DMS53 (cell line): ENCODE data around the gene MYO10.
"Not testable (repeated sequence)": the region's sequence is repeated elsewhere in the genome, so short reads cannot be mapped to it uniquely, and the experiment has no call there.

Source experiments
- DNase-seq: peaks from one replicate; lab custom pipeline; 2025; lab: John Stamatoyannopoulos, UW

MYO10 gene

DNA sequence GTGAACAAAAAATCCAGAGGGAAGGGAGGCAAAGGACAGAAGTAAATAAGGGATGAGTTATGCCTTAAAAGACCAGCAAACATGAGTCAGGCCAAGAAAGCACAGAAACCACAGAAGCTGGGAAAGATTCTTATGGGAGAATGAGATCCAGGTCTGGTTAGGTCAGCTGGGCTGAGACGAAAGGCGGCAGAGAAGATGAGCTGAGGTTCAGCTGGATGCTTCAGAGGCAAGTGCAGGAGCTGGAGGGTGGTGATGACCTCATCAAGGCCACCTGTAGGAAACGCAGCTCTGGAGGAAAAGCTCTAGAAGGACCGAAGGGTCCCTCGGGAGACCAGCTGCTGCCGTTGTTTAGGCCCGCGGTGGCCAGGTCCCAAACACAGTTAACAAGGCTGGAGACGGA is 152.0 kb downstream of the MYO10 start:
- no peak for DNase-seq

DNA sequence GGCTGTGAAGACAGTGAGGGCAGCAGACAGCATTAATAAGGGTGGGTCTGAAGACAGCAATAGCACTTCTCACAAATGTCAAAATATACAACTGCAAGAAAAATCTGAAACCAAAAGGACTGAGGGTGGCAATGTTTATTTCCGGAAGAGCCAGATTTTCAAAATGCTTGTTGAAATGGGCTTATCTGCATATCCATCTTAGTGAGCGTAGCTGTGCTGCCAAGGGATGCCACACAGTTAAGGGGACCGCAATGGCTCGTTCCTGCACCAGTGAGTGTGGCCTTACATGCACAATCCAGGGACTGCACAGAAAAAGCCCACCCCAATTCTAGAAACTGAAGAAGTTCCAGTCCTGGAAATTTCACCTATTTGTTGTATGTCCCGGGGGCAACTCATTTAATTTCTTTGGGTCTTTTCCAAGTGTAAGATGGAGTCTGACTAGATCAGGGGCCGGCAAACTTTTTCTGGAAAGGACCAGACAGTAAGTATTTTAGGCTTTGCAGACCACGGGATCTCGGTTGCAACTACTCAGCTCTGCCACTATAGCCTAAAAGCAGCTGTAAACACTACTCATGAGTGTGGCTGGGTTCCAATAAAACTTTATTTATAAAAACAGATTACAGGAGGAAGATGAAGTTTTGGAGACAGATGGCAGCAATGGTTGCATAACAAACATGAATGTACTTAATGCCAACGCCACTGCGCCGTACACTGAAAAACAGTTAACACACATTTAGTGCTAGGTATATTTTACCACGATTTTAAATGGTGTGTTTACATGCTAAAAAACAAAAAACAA is 154.1 kb downstream of the MYO10 start:
- no peak for DNase-seq

DNA sequence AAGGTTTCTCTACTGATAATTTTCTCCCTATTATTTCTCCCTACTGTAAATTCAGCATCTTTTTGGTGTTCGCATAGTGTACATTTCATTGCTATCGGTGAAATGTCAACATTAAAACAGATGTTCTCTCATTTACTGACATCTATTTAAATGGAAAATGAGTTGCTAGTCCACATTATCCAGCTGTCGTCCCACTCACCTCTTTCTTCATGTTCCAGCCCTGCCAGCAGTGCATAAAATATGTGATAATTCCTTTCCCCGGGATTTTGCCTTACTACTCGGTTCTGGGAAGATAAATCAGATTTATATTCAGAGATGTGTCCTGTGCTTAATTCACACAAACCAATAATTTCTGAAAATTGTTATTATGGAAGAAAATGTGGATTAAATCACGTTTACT is 155.8 kb downstream of the MYO10 start:
- DNase-seq: no peak

DNA sequence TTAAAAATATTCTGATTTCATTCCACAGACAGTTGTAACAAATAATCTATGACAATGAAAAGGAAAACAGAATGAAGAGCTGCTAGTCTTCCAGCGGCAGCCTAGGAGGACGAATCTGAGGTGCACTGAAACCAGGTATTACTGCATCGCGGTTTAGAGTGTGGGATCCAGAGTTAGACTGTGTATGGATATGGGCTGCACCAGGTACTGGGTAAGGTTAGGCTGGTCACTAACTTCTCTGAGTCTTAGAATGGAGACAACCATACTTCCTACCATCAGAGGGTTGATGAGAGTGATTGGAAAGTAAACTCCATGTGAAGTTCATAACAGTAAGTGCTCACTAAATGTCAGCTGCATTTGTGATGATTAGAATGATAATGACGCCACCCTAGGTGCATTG is 158.7 kb downstream of the MYO10 start:
- DNase-seq: no peak

DNA sequence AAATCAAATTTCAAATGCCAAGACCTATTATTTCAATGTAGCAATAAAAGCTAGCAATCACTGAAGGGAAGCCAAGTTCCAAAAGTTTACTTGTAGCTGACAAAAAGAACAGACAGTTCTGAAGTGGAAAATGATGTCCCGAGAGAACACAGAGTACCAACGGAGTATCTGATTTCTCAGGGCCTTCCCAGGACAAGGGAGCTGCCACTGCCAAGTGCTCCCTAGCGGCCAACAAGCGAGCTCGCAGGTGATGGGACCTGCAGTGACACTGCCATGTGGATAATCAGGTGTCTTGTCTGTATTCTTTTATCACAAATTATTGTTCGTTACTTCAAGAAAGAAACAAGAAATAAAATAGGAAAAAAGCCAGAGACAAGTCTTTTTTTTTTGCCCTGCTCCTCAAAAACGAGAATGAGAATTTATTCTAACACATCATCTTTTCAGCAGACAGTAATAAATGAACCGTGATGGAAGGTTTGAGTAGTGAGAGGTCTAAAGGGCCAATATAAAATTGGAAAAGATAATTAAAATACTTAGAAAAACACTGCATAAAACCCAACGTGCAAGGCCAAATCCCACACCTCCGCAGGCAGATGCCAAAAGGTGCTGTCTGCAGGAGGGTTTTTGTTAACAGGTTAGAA is 159.4 kb downstream of the MYO10 start:
- DNase-seq: peak; percentile 15

DNA sequence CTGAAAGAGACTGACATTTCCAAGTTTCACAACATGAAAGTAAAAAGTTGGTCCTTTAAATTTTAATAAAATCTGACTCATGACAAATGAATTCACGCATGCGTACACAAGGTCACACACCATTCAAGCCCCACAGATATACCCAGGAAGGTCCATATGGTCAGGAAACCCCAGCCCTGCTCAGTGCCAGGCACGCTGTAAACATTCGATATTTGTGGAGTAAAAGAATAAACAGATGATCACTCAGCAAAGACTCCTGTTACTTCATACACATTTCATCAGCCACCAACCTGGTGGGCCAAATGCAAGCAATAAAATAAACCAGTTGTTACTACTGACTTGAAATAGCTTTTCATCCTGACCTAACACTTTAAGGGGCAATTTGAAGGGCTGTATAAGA is 161.3 kb downstream of the MYO10 start:
- DNase-seq: no peak

DNA sequence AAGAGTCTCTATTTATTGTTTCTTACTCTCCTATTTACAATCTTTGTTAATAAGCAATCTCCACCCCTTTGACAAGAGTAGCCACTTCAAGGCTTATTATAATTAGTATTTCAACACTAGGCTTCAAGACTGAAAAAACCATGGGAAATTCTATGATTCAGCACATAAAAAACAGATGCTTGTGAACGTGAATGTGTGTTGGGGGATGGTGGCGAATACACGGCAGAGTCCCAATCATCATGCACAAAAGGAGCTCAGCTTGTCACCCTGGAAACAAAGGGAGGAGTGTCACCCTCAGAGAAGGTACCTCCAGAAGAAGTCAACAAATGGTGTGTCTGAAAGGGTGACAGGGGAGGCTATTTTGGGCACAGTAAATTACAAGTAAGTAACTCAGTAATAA is 162.1 kb downstream of the MYO10 start:
- no peak for DNase-seq

DNA sequence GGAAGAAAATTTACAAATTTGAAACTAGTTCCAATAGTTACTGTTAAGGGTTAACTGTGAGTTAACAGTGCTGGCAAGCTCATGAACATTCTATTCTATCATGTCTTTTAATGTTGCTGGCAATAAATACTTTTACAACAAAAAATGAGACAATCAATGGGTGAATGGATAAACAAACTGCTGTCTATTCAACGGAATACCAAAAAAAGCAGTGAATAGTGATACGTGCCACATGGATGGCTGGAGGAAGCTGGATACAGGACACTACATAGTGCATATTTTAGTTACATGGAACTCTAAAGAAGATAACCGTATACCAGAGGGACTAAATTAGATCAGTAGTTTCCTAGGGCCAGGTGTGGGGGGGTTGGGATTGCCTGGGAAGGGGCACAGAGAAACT is 163.5 kb downstream of the MYO10 start:
- DNase-seq: no peak

DNA sequence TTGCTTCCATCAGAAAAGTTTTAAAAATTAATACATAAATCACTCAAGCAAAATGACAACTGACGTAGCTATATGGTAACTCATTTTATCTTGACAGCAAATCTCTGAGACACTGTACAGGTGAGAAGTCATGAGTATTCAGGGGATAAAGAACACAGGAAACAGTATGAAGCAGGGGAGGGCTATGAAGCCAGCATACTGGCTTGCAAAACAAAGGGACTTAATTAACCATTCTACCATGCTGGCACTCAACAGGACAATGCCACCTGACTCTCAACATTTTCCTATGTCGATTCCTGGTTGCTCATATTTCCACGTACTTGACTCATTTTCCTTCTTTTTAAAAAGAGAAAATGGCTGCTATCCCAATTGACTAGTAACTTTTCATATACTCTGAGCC is 167.9 kb downstream of the MYO10 start:
- no peak for DNase-seq

DNA sequence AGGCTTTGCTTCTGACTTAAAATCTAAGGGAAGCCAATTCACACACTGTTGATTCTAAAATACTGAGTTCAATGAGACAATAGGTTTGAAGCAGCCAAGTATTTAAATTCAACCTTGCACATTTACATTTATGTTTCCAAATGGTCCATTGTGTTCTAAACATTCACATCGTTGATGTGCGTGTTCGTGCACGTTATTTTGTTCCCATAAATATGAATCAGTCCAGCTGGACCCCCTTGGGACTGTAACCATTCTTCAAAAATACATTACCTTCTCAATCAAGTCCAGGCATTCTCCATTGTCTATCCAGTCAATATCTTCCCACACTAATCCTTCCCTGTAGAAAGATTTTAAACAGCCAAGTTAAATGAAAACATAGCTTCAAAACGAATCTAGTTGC is 172.9 kb downstream of the MYO10 start:
- DNase-seq: no peak

DNA sequence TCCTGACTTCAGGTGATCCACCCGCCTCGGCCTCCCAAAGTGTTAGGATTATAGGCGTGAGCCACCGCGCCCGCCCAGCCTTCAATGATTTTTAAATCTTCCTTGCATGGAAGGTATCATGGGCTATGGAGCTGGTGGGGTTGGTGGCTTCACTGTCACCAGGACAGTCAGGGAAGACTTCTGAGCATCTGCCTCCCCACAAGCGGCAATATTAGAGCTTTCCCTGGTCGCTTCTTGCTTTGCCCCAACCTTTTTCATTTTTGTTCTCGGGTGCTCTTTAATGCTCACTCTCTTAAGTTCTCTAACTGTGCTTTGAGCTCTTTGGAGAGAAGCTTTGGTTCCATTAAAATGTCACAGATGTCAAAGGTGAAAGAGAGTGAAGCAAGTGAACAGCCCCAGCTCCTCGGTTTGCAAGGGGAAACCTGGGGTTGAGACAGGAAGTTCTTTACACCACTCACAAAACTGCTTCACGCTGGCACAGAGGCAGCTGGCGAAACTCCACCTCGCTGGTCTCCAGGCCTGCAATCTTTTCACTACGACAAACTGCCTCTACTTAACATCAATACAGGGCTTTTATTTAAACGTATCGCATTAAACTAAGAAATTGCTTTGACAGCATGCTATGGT is 176.8 kb downstream of the MYO10 start:
- no peak for DNase-seq

DNA sequence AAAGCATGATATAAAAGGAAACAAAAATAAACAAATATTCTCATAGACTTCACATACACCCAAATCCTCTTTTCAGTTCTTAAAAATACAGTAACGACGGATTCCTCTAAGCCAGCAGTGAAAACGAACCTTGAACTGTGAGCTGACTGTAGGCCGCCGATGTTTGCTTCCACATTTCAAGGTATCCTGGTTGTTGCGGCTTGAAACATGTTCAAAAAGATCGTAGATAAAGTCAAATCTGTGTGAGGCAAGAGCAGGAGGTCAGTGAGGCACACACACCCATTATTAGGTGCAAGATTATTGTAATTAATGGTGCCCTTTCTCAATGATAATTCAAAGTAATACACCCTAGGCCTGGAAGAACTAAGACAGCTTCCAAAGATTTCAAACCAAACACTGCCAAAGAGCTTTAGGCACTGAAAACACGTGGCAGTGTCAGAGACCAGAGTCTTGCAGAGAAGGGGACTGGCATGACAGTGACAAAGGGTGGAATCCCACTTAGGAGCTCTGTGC is 178.0 kb downstream of the MYO10 start:
- no peak for DNase-seq

DNA sequence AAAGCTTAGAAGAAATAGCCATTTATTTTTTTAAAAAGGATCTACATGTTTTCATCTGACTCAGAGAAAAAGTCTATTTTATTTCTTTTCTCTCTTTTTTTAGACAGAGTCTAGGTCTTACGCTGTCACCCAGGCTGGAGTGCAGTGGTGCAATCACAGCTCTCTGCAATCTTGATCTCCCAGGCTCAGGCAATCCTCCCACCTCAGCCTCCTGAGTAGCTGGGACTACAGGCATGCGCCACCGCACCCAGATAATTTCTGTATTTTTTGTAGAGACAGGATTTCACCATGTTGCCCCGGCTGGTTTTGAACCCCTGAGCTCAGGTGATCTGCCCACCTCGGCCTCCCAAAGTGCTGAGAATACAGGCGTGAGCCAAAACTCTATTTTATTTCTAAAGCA is 178.5 kb downstream of the MYO10 start:
- not testable (repeated sequence) for DNase-seq

DNA sequence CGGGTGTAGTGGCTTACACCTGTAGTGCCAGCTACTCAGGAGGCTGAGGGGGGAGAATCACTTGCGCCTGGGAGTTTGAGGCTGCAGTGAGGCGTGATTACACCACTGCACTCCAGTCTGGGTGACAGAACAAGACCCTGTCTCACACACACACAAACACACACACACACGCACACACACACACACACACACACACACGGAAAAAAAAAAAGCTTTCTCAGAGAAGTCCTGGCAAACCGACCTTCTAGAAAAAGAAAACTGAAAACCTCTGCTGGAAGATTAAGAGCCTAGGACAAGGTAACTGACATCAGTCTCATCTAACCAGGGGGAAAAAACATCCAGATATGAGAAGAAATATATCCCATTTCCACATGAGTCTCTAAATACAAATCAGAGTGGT is 178.9 kb downstream of the MYO10 start:
- DNase-seq: no peak

DNA sequence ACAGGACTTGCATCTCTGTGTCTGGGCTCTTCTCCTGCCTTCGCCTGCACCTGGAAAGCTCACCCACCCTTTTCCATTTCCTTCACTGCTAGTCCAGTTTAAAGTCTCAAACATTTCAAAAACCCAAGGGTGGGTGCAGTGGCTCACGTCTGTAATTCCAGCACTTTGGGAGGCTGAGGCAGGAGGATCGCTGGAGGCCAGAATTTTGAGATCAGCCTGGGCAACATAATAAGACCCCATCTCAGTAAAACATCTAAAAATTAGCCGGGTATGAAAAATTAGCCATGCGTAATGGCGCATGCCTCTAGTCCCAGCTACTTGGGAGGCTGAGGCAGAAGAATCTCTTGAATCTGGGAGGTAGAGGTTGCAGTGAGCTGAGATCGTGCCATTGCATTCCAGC is 179.4 kb downstream of the MYO10 start:
- DNase-seq: no peak

DNA sequence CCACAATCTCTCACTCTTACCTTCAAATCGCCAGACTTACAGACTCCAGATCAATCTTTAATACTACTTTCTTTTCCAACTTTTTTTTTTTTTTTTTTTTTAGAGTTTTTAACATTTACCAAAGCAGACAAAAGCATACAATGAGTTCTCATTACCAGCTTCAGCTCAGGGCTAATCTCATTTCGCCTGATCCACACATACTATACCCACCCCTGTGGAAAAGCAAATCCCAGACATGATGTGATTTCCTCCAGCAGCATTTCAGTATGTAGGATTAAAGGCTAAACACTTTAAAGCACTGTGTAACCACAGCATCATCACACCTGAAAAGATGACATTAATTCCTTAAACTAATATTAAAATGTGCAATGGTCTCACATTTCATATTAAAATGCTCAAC is 180.4 kb downstream of the MYO10 start:
- no peak for DNase-seq

DNA sequence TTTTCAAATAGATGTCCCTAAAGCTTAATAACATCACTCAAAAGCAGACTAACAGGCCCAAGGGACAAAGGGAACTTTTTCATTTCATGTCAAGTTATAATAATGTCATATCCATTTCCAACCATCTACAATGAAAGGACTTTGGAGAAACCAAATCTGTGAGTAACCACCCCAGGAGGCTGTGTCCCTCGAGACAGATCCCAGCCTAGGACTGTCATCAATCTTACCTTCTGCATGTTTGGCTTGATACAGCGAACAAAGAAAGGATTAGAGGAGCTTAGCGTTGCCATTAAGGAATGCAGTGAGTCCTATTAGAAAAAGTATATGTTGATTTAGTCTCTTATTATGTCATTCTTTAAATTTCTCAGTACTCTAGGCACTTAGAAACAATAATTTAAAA is 181.5 kb downstream of the MYO10 start:
- no peak for DNase-seq

DNA sequence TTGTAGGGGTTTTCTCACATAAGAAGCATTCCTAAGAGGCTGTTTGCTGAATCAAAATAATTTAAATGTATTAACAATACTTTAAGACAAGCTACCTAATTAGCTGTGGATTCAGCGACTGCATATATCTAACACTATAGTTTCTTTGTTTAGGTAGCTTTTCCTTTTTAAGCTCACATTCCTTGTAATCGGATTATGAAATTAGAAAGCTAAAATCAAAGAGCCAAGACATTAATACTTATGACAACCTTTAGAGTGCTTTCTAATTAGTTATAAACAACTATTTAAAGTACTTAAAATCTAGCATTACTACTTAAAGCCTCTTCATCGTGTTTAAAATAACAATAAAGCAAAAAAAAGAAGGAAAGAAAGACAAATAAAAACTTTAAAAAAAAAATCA is 182.0 kb downstream of the MYO10 start:
- no peak for DNase-seq

DNA sequence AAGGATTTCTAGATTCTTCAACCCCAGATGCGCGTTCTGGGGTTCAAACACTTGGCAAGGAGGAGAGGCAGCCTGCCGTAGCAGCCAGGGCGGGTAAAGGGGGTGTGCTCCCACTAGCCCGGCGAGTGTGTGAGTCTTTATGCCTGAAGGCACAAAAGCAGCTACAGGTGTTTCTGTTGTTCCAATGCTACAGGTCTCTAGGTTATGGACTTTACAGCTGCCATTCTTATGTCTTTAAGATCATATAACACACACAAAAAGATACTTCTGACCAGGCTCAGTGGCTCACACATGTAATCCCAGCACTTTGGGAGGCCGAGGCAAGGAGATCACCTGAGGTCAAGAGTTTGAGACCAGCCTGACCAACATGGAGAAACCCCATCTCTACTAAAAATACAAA is 185.6 kb downstream of the MYO10 start:
- DNase-seq: no peak

DNA sequence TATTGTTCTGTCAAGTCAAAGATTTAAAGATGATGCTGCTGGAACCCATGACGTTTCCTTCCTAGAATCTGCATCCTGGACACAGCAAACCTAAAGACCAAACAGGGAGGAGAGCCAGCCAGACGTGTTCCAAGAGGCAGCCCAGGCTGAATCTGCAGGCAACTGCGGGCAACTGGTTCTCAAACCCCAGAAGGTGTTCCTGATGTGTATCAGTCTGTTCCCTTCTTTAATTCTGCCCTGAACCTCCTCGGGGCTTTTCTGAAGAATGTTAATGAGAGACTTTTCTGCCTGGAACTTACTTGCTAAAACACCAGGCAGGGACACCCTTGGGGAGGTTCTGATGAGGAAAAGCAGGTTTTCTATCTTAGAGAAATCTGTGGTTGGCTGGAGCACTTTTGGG is 186.5 kb downstream of the MYO10 start:
- DNase-seq: no peak

DNA sequence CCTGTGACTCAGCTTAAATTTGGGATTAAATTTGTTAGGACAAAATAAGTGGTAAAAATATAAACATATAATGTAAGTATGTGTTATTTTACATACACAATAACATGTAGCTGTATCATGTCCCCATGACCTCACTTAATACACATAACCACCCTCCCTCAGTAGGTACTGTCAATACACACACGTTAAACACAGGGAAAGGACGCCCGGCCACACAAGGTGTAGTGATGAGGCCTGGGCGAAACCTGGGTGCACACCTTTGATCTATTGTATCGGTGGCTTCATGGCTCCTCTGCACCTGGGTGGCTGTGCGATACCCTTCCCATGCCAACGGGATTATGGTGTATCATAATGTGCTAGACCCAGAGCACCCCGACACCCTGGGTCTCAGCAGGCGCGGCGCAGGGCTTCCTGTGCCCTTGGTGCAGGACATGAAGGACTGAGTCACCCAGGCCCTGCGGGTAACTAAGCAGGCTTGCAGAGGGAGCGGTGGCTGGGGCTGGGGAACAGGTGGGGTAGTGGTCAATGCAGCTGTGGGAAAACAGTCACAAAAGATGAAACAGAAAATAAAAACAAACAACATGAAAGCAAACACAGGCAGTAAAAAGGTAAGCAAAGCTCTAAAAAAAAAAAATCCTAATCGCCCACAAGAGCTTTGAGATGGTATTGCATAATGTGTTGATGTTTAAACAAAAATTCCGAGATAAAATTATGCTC is 191.8 kb downstream of the MYO10 start:
- DNase-seq: peak; percentile 25

DNA sequence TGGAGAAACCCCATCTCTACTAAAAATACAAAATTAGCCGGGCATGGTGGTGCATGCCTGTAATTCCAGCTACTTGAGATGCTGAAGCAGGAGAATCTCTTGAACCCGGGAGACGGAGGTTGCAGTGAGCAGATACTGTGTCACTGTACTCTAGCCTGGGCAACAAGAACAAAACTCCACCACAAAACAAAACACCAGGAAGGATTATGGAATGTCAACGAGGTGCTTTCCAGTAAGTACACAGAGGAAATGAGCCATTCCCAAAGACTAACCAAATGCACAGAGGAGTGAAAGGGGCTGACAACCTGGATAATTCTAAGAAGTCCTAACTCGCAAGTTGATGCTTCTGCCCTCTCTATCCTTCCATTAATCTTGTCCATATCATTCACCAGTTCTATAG is 193.2 kb downstream of the MYO10 start:
- peak; percentile 48 for DNase-seq
